ENCODE measurements around the gene KIF14.

DNA sequence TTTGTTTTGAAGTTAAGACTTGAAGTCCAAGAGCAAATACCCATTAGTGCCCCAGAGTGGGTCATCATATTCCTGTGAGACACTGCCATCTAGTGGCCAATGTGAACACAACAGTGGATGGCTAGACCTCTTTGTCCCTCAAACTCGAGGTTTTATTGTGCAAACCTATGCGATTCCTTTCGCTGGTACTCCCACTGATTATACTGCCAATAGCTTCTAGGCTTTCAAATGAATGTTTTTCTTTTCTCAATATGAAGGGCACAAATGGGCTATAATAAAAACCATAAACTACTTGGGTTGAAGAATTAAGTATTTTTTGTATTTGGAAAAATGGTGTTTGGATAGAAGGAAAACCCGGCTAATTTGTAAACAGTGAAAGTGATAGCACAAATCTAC, 110.3 kb downstream of the KIF14 start:
- TF ChIP-seq CTCF (IDR thresholded peaks at IDR 0.05) (peak; percentile 98), EZH2phosphoT487 (IDR thresholded peaks at IDR 0.05) (no peak), EZH2 (IDR thresholded peaks at IDR 0.05) (no peak)

All from neural progenitor cell (in vitro differentiated cells).